Stimulated activated naive B cell treated with anti-CD40 and anti-IgM and Interleukin-4, amounts not matched to agents 10 μg/mL and 1 μg/mL and 100 μg/mL, for 72 hours (primary cell): ENCODE measurements around the gene MS4A10.
A peak's percentile ranks its signal among the peaks of the same experiment; 100 is the strongest.
"Not testable (repeated sequence)": the region's sequence is repeated elsewhere in the genome, so short reads cannot be mapped to it uniquely, and the experiment has no call there.

Experiments used
- ATAC-seq, 2 donors: fragments of 150-1000 bp; cut with Tn5 transposase; replicated peaks; 2 replicates each; pipeline ENCODE4 v1.10.0; 2021; ENCODE audit warnings: moderate library complexity in 1 of 2
- DNase-seq: peaks from one replicate; pipeline ENCODE4 v3.0.0; 2021
- H3K27ac Mint-ChIP-seq: one replicate; pipeline ENCODE4 v1.8.0; 2022; ENCODE audit warnings: mild to moderate bottlenecking, mixed read lengths
- H3K27me3 Mint-ChIP-seq, 2 donors: one replicate each; pipeline ENCODE4 v1.8.0; 2022; ENCODE audit warnings: mixed read lengths in 2 of 2
- H3K36me3 Mint-ChIP-seq, 2 donors: one replicate each; pipeline ENCODE4 v1.8.0; 2022; ENCODE audit warnings: mixed read lengths in 2 of 2, mild to moderate bottlenecking in 1 of 2
- H3K4me1 Mint-ChIP-seq, 2 donors: one replicate each; pipeline ENCODE4 v1.8.0; 2022; ENCODE audit warnings: mixed read lengths in 2 of 2, mild to moderate bottlenecking in 1 of 2
- H3K4me3 Mint-ChIP-seq, 2 donors: one replicate each; pipeline ENCODE4 v1.8.0; 2022; ENCODE audit warnings: mild to moderate bottlenecking in 2 of 2, mixed read lengths in 2 of 2, moderate library complexity in 1 of 2
- H3K9me3 Mint-ChIP-seq, 2 donors: one replicate each; pipeline ENCODE4 v1.8.0; 2022; ENCODE audit warnings: mixed read lengths in 2 of 2, mild to moderate bottlenecking in 1 of 2

MS4A10 gene

DNA sequence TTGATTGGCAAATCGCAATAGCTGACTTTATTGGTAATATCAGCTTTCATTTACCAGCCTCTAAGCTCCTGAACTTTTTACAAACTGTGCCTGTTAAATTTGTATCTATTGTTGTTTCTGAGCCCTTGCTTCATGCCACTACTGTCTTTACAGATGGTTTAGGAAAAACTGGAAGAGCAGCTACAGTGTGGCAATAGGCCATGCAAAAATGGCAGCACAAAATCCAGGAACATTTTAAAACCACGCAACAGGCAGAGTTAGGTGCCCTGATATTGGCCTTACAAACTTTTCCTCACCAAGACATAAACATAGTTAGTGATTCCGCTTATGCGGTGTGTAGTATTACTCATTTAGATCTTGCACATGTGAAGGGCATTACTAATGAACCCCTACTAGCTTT lies 26.5 kb upstream of the MS4A10 start:
- not testable (repeated sequence) for DNase-seq, ATAC-seq, H3K4me3 Mint-ChIP-seq, H3K9me3 Mint-ChIP-seq, H3K27ac Mint-ChIP-seq, H3K36me3 Mint-ChIP-seq
- H3K27me3 Mint-ChIP-seq, result peaks cover 21 to 27% of the 10 kb centered on the region in 2 donors
- peaks cover 34 to 42% of the 10 kb centered on the region in 2 donors for H3K4me1 Mint-ChIP-seq

DNA sequence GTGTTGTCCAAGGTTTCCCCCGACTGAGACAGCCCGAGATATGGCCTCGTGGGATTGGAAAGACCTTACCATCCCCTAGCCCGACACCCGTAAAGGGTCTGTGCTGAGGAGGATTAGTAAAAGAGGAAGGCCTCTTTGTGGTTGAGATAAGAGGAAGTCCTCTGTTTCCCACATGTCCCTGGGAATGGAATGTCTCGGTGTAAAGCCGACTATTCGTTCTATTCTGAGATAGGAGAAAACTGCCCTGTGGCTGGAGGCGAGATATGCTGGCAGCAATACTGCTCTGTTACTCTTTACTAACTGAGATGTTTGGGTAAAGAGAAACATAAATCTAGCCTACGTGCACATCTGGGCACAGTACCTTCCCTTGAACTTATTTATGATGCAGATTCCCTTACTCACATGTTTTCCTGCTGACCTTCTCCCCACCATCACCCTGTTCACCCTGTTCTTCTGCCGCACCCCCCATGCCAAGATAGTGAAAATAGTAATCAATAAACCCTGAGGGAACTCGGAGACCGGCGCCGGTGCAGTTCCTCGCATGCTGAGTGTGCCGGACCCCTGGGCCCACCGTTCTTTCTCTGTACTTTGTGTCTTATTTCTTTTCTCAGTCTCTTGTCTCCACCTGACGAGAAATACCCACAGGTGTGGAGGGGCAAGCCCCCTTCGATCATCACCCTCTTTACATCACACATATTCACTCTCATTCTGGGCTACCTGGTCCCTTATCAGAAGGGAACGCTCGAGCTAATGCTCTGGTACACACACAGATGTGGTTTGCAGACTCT lies 25.5 kb upstream of the MS4A10 start:
- H3K4me1 Mint-ChIP-seq, result peaks cover 42 to 52% of the 10 kb centered on the region in 2 donors
- not testable (repeated sequence) for DNase-seq, H3K9me3 Mint-ChIP-seq, H3K27ac Mint-ChIP-seq, ATAC-seq, H3K36me3 Mint-ChIP-seq
- H3K27me3 Mint-ChIP-seq, result peaks cover 21 to 27% of the 10 kb centered on the region in 2 donors
- peak overlapping the region in 1 of 2 donors; percentile 69 for H3K4me3 Mint-ChIP-seq

- H3K27me3 Mint-ChIP-seq, result peaks cover 21 to 28% of the 10 kb centered on the region in 2 donors
These were observed 23.5 kb upstream of the MS4A10 start for GRCh38 chr11:60761436-60762190.

DNA sequence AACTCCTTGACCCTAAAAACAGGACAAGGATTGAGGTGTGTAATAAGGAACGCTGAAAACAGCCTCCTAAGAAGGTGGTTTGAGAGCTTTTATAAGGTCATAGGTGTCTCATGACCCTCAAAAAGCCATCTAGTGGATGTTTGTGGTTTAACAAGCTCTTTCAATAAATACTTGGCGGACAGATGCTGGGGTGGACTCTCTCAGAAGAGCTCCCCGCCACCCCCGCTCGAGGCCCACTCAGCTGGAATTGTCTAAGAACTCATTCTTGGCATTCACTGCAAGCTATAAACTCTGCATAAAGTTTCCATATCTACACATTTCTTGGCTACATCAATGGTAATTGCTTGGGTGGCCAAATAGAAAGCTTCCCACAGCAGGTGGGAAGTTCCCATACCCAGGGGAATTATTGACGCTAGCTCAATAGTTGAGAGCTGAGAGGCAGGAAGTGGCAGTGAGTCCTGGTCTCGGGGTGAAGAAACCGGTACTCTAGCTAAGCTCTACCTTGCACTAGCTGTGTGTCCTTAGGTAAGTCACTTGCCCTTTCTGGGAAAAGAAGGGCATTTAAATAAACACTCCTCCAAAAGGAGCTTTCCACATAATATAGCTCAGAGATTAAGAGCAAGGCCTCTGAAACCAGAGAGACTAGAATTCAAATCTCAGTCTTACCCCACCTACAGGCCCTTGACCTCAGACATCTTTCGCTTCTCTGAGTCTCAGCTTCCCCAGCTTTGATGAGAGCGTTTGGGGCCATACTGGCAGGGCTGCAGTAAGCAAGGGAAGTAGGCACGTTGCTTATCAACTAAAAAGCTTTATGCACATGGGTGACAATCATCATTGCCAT lies 22.1 kb upstream of the MS4A10 start:
- Mint-ChIP-seq H3K9me3 (peaks cover 3 to 4% of the 10 kb centered on the region in 2 donors), H3K4me3 (peak overlapping the region; percentile 17 to 25), H3K36me3 (no peaks in the 10 kb centered on the region), H3K4me1 (peaks cover 46 to 60% of the 10 kb centered on the region in 2 donors), H3K27me3 (peaks cover 16 to 29% of the 10 kb centered on the region in 2 donors), H3K27ac (peak overlapping the region; percentile 88)
- peak; percentile 85 to 89 for ATAC-seq
- DNase-seq, result peak; percentile 83

More at GRCh38 chr11:60761436-60762190, 23.5 kb upstream of the MS4A10 start:
- Mint-ChIP-seq H3K4me1 (peaks cover 42 to 60% of the 10 kb centered on the region in 2 donors), H3K9me3 (no peaks in the 10 kb centered on the region), H3K27ac (peak overlapping the region; percentile 89), H3K36me3 (no peaks in the 10 kb centered on the region), H3K4me3 (no peak overlapping the region)
- ATAC-seq (peak; percentile 19 to 28), DNase-seq (no peak)

DNA sequence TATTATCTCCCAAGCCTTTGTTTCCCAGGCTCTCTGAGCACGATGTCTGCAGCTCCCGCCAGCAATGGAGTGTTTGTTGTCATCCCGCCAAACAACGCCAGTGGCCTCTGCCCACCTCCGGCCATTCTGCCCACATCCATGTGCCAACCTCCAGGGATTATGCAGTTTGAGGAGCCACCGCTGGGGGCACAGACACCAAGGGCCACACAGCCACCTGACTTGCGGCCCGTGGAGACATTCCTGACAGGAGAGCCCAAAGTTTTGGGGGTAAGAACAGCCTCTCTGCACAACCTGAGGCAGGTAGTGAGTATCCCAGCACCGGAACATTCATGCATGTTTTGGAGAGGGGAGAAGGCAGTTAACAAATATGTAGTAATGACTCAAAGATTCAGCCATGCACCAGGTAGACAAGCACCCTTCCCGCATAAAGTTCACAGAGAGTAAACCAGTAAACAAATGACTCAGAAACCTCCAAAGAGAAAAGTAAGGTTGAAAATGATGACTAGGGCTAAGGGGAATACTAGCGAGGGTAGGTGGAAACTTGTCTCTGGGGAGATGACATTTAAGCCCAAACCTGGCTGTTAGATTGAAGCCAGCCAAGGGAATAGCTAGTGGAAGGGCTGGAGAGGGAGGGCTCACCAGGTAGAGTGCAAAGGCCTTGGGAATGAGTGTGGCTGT lies 21.3 kb upstream of the MS4A10 start:
- peak; percentile 58 to 59 for ATAC-seq

DNA sequence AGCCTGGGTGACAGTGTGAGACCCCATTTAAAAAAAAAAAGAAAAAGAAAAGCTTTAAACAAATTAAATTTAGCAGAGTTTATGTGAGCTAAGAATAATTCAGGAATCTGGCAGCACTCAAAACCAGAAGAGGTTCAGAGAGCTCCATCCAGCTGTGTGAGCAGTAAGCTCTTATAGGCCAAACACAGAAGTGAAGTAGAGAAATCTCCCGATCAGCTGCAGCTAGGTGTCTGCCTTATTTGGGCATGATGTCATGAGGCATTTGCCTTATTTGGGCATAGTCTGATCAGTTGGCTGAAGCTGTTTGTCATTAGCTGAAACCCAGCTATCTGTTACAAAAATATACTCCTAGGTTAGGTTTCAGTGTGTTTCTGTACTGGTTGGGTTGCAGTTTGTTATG lies 20.3 kb upstream of the MS4A10 start:
- no peak overlapping the region for H3K4me3 Mint-ChIP-seq

More for the DNA sequence above, 21.3 kb upstream of the MS4A10 start:
- Mint-ChIP-seq H3K4me3 (peak overlapping the region; percentile 14 to 25), H3K27me3 (peaks cover 22 to 33% of the 10 kb centered on the region in 2 donors), H3K4me1 (peaks cover 46 to 58% of the 10 kb centered on the region in 2 donors), H3K27ac (peak overlapping the region; percentile 88), H3K9me3 (peaks cover 3 to 4% of the 10 kb centered on the region in 2 donors), H3K36me3 (no peaks in the 10 kb centered on the region)
- DNase-seq, result peak; percentile 35

GRCh38 chr11:60765355-60765754 lies 19.8 kb upstream of the MS4A10 start:
- no peak for ATAC-seq
- H3K9me3 Mint-ChIP-seq, result peaks cover 3 to 4% of the 10 kb centered on the region in 2 donors
- peaks cover 35 to 43% of the 10 kb centered on the region in 2 donors for H3K4me1 Mint-ChIP-seq
- H3K36me3 Mint-ChIP-seq, result no peaks in the 10 kb centered on the region
- H3K4me3 Mint-ChIP-seq, result no peak overlapping the region
- peaks cover 21 to 30% of the 10 kb centered on the region in 2 donors for H3K27me3 Mint-ChIP-seq
- DNase-seq, result no peak
- no peak overlapping the region for H3K27ac Mint-ChIP-seq

More for the DNA sequence above, 20.3 kb upstream of the MS4A10 start:
- DNase-seq, result no peak
- peaks cover 3 to 4% of the 10 kb centered on the region in 2 donors for H3K9me3 Mint-ChIP-seq
- ATAC-seq, result peak; percentile 17 to 24
- peaks cover 22 to 32% of the 10 kb centered on the region in 2 donors for H3K27me3 Mint-ChIP-seq
- H3K4me1 Mint-ChIP-seq, result peaks cover 40 to 48% of the 10 kb centered on the region in 2 donors
- H3K36me3 Mint-ChIP-seq, result no peaks in the 10 kb centered on the region
- no peak overlapping the region for H3K27ac Mint-ChIP-seq

DNA sequence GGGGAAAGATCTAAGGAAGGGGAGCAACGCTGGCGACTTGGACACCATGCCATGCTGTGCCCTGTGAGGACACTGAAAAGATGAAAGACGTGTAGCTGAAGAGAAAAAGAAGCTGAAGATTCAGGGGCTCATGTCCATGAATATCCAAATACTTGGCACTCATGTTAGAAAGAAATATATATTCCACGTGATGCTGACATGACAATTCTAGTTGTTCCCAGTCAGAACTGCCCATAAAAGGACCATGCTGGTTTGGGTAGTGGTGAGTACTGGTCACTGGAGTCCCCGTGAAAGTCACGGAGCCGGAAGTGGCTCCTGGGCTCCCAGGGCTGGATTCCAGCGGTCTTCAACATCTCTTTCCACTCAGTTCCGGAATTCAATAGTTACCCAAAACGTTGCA lies 18.6 kb upstream of the MS4A10 start:
- Mint-ChIP-seq H3K9me3 (peaks cover 3 to 4% of the 10 kb centered on the region in 2 donors), H3K36me3 (no peaks in the 10 kb centered on the region)

GRCh38 chr11:60767388-60767811 lies 17.7 kb upstream of the MS4A10 start:
- Mint-ChIP-seq H3K36me3 (no peaks in the 10 kb centered on the region), H3K27me3 (peaks cover 30 to 37% of the 10 kb centered on the region in 2 donors), H3K27ac (no peak overlapping the region), H3K4me1 (peaks cover 33 to 38% of the 10 kb centered on the region in 2 donors), H3K9me3 (peaks cover 3 to 4% of the 10 kb centered on the region in 2 donors), H3K4me3 (no peak overlapping the region)
- ATAC-seq (no peak), DNase-seq (peak; percentile 23)

More for the DNA sequence above, 18.6 kb upstream of the MS4A10 start:
- H3K4me3 Mint-ChIP-seq, result no peak overlapping the region
- ATAC-seq (no peak), DNase-seq (no peak)
- peaks cover 30 to 40% of the 10 kb centered on the region in 2 donors for H3K4me1 Mint-ChIP-seq
- peaks cover 25 to 30% of the 10 kb centered on the region in 2 donors for H3K27me3 Mint-ChIP-seq
- H3K27ac Mint-ChIP-seq, result peak overlapping the region; percentile 31

DNA sequence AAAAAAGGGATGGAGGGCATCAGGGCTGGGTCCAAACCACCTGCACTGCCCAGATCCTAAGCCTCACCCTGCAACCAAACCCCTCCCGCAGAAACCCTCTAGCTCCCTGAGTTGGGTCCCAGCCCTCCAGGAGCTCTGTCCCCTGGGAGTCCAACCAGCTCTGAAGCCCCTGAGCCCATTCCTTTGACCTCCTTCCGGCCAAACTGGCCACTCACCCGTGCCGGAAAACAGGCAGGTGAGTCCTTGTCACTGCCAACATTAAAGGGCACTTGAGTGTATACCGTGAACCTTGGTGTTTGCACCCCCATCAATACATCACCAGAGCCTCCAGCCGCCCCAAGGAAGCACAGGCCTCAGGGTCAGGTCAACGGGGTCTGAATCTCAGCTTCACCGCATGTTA lies 16.9 kb upstream of the MS4A10 start:
- ATAC-seq (no peak), DNase-seq (no peak)
- Mint-ChIP-seq H3K4me1 (peaks cover 29 to 37% of the 10 kb centered on the region in 2 donors), H3K27ac (no peak overlapping the region), H3K27me3 (peaks cover 30 to 44% of the 10 kb centered on the region in 2 donors), H3K36me3 (no peaks in the 10 kb centered on the region), H3K4me3 (no peak overlapping the region), H3K9me3 (peaks cover 3 to 4% of the 10 kb centered on the region in 2 donors)

DNA sequence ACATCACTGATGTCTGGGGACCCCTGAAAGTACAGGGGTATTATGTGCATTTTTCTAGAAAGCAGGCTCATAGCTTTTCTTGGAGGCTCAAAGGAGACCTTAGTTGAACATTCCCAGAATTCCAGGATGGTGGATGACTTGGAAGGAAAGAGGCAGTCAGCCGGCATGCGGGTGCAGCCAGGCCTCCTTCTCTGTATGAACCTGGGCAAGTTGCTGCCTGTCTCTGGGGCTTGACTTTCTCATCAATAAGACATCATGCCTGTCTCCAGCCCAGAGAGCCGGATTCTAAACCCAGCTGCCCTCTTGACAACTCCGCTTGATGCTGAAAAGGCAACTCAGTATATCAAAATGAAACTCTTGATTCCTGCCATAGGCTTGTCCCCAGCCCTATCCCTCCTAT lies 15.9 kb upstream of the MS4A10 start:
- peaks cover 33 to 51% of the 10 kb centered on the region in 2 donors for H3K27me3 Mint-ChIP-seq
- H3K9me3 Mint-ChIP-seq, result peaks cover 3 to 4% of the 10 kb centered on the region in 2 donors
- no peak for DNase-seq

DNA sequence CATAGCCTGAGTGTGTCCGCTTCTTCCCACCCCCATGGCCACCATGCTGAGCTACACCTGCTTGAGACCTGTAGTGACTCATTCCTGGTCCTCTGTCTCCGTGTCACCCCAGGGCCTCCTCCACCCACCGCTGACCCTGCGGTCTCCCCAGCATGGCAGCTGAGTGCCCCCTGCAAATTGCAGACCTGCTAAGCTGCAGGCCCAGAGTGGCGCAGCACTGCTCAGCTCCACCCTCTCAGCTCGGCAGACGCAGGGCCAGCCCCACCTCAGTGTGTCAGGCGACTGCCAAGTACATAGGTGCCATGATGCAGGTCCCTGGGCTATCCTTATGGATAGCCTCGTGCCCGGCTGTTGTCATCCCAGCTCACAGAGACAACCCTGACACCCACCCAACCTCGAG lies 15.3 kb upstream of the MS4A10 start:
- no peak overlapping the region for H3K4me3 Mint-ChIP-seq
- ATAC-seq, result no peak
- peaks cover 26 to 32% of the 10 kb centered on the region in 2 donors for H3K4me1 Mint-ChIP-seq
- H3K27me3 Mint-ChIP-seq, result peaks cover 33 to 51% of the 10 kb centered on the region in 2 donors
- H3K9me3 Mint-ChIP-seq, result peaks cover 3 to 4% of the 10 kb centered on the region in 2 donors
- H3K27ac Mint-ChIP-seq, result peak overlapping the region; percentile 37
- DNase-seq, result no peak
- no peaks in the 10 kb centered on the region for H3K36me3 Mint-ChIP-seq

More for the DNA sequence above, 15.9 kb upstream of the MS4A10 start:
- H3K36me3 Mint-ChIP-seq, result no peaks in the 10 kb centered on the region
- no peak overlapping the region for H3K4me3 Mint-ChIP-seq
- peaks cover 23 to 32% of the 10 kb centered on the region in 2 donors for H3K4me1 Mint-ChIP-seq
- ATAC-seq, result no peak
- no peak overlapping the region for H3K27ac Mint-ChIP-seq

- H3K4me3 Mint-ChIP-seq, result no peak overlapping the region
- peaks cover 3 to 4% of the 10 kb centered on the region in 2 donors for H3K9me3 Mint-ChIP-seq
- DNase-seq (no peak), ATAC-seq (no peak)
- H3K27me3 Mint-ChIP-seq, result peaks cover 33 to 49% of the 10 kb centered on the region in 2 donors
- H3K4me1 Mint-ChIP-seq, result peaks cover 36 to 38% of the 10 kb centered on the region in 2 donors
- H3K27ac Mint-ChIP-seq, result no peak overlapping the region
- H3K36me3 Mint-ChIP-seq, result no peaks in the 10 kb centered on the region
These were observed 14.0 kb upstream of the MS4A10 start for GRCh38 chr11:60771146-60771545.
